Natural killer cell (primary cell): ENCODE results near the gene MOB2. TPM values are rescaled to one million over a fixed set of nuclear protein-coding genes. Genes with fewer than 3 reads are reported as not detected.

Source experiments
- ATAC-seq, 3 donors: fragments of 150-1000 bp in 2 of 3; fragments of 200-7000 bp in 1 of 3; cut with Tn5 transposase; 1 replicate in 1 of 3; 2 replicates in 2 of 3; pipeline ENCODE4 v1.10.0; 2021; ENCODE audit warnings: mild to moderate bottlenecking in 2 of 3, moderate library complexity in 2 of 3
- DNase-seq, 2 donors: peaks; one replicate each; pipeline versions ENCODE4 v3.0.0 to v3.0.0-alpha.2; 2013 to 2021; ENCODE audit warnings: mixed read lengths in 1 of 2
- H3K27ac ChIP-seq: one replicate; pipeline ENCODE4 v1.5.1; 2013; ENCODE audit warnings: mild to moderate bottlenecking, low read length
- H3K27me3 ChIP-seq: one replicate; pipeline ENCODE4 v1.6.1; 2013; ENCODE audit warnings: low read length; ENCODE audit not compliant: control insufficient read depth, insufficient read depth
- H3K36me3 ChIP-seq: one replicate; pipeline ENCODE4 v1.6.1; 2013; ENCODE audit warnings: low read length; ENCODE audit not compliant: control insufficient read depth, insufficient read depth
- H3K4me1 ChIP-seq: one replicate; pipeline ENCODE4 v1.6.1; 2013; ENCODE audit warnings: low read length; ENCODE audit not compliant: control insufficient read depth, insufficient read depth
- H3K4me3 ChIP-seq: one replicate; pipeline ENCODE4 v1.5.1; 2013; ENCODE audit warnings: low read length
- H3K9me3 ChIP-seq: one replicate; pipeline ENCODE4 v1.6.1; 2013; ENCODE audit warnings: low read length; ENCODE audit not compliant: control insufficient read depth, insufficient read depth
- H3K27ac Mint-ChIP-seq, 2 donors: one replicate each; pipeline ENCODE4 v1.8.0; 2022; ENCODE audit warnings: mild to moderate bottlenecking in 2 of 2, mixed read lengths in 2 of 2, moderate library complexity in 1 of 2
- H3K27me3 Mint-ChIP-seq, 2 donors: one replicate each; pipeline ENCODE4 v1.8.0; 2022; ENCODE audit warnings: low read depth in 2 of 2, mixed read lengths in 2 of 2
- H3K36me3 Mint-ChIP-seq: one replicate; pipeline ENCODE4 v1.8.0; 2022; ENCODE audit warnings: mixed read lengths
- H3K4me1 Mint-ChIP-seq, 2 donors: one replicate each; pipeline ENCODE4 v1.8.0; 2022; ENCODE audit warnings: mixed read lengths in 2 of 2
- H3K4me3 Mint-ChIP-seq: one replicate; pipeline ENCODE4 v1.8.0; 2022; ENCODE audit warnings: mild to moderate bottlenecking, moderate library complexity, mixed read lengths
- H3K9me3 Mint-ChIP-seq, 2 donors: one replicate each; pipeline ENCODE4 v1.8.0; 2022; ENCODE audit warnings: mixed read lengths in 2 of 2
- CTCF ChIP-seq: fragments of 200-600 bp; IDR thresholded peaks from one replicate; pipeline ENCODE4 v1.8.0; 2022; ENCODE audit warnings: antibody characterized with exemption
- WGBS: methylation state at CpG from one replicate; pipeline ENCODE4 v1.1.7; 2013; ENCODE audit warnings: missing lambda C conversion rate; ENCODE audit not compliant: insufficient coverage; 5-methylcytosine and 5-hydroxymethylcytosine counted together
- intact Hi-C: fragments of 100-400 bp; cut with micrococcal nuclease; formaldehyde crosslinking; loops from one replicate; pipeline ENCODE4 v1.14.2; 2022
- total RNA-seq, 4 donors: library from RNA; stranded (reverse); fragments of 120-200 nt in 1 of 4; gene quantifications; one replicate each; pipeline versions ENCODE4 v1.2.3 to v1.2.4, GENCODE V29; 2013 to 2022

The MOB2 gene
- total RNA-seq, 3 donors from 2014 or later (not counting 1 experiment from before 2014, with no cell fraction given), result 61.9 to 79.6 (median 78.5) TPM

GRCh38 chr11:1499261-1499890 is 12.8 kb upstream of the MOB2 start:
- intact Hi-C loops, result no loop called here
- no peak for ATAC-seq

GRCh38 chr11:1498262-1498661 is 11.7 kb upstream of the MOB2 start:
- H3K27ac Mint-ChIP-seq, result peak overlapping the region; percentile 48 to 78
- TF ChIP-seq CTCF, result no peak
- no peaks in the 10 kb centered on the region for H3K9me3 Mint-ChIP-seq
- H3K36me3 Mint-ChIP-seq, result no peaks in the 10 kb centered on the region
- H3K4me1 Mint-ChIP-seq, result peaks cover 63 to 86% of the 10 kb centered on the region in 2 donors
- Histone ChIP-seq H3K4me3 (no peak overlapping the region), H3K36me3 (no peaks in the 10 kb centered on the region), H3K27ac (no peak overlapping the region), H3K9me3 (no peaks in the 10 kb centered on the region), H3K4me1 (peaks cover 5% of the 10 kb centered on the region), H3K27me3 (no peaks in the 10 kb centered on the region)
- 95% methylated on average over 13 of the region's 13 CpGs for WGBS
- DNase-seq (no peak), ATAC-seq (no peak)
- no peak overlapping the region for H3K4me3 Mint-ChIP-seq
- intact Hi-C loops, result no loop called here
- no peaks in the 10 kb centered on the region for H3K27me3 Mint-ChIP-seq

More at GRCh38 chr11:1499261-1499890, 12.8 kb upstream of the MOB2 start:
- H3K27ac Mint-ChIP-seq, result peak overlapping the region; percentile 63 to 83
- no peak overlapping the region for H3K4me3 Mint-ChIP-seq
- H3K4me1 Mint-ChIP-seq, result peaks cover 61 to 86% of the 10 kb centered on the region in 2 donors
- no peak for DNase-seq
- H3K9me3 Mint-ChIP-seq, result no peaks in the 10 kb centered on the region
- H3K27me3 Mint-ChIP-seq, result no peaks in the 10 kb centered on the region
- Histone ChIP-seq H3K27ac (no peak overlapping the region), H3K9me3 (no peaks in the 10 kb centered on the region), H3K4me1 (peaks cover 5% of the 10 kb centered on the region), H3K27me3 (no peaks in the 10 kb centered on the region), H3K36me3 (no peaks in the 10 kb centered on the region), H3K4me3 (no peak overlapping the region)
- 92% methylated on average over 28 of the region's 28 CpGs for WGBS
- TF ChIP-seq CTCF, result no peak
- no peaks in the 10 kb centered on the region for H3K36me3 Mint-ChIP-seq

GRCh38 chr11:1497600-1497999 is 11.0 kb upstream of the MOB2 start:
- H3K9me3 ChIP-seq, result no peaks in the 10 kb centered on the region
- Mint-ChIP-seq H3K4me1 (peaks cover 68 to 86% of the 10 kb centered on the region in 2 donors), H3K27me3 (no peaks in the 10 kb centered on the region), H3K36me3 (no peaks in the 10 kb centered on the region), H3K4me3 (no peak overlapping the region), H3K27ac (peak overlapping the region; percentile 48 to 78), H3K9me3 (no peaks in the 10 kb centered on the region)
- ATAC-seq (no peak), DNase-seq (no peak)
- WGBS, result 89% methylated on average over 4 of the region's 5 CpGs
- H3K27me3 ChIP-seq, result no peaks in the 10 kb centered on the region
- no peak overlapping the region for H3K27ac ChIP-seq
- H3K36me3 ChIP-seq, result no peaks in the 10 kb centered on the region
- no peak for TF ChIP-seq CTCF
- H3K4me1 ChIP-seq, result peaks cover 5% of the 10 kb centered on the region
- H3K4me3 ChIP-seq, result no peak overlapping the region
- intact Hi-C loops, result no loop called here

- WGBS, result 94% methylated on average over 2 of the region's 3 CpGs
- Mint-ChIP-seq H3K36me3 (no peaks in the 10 kb centered on the region), H3K9me3 (no peaks in the 10 kb centered on the region), H3K4me1 (peaks cover 70 to 83% of the 10 kb centered on the region in 2 donors), H3K4me3 (no peak overlapping the region), H3K27ac (peak overlapping the region; percentile 48 to 78), H3K27me3 (no peaks in the 10 kb centered on the region)
- H3K27me3 ChIP-seq, result no peaks in the 10 kb centered on the region
- DNase-seq (no peak), ATAC-seq (no peak)
- H3K27ac ChIP-seq, result no peak overlapping the region
- intact Hi-C loops, result no loop called here
- H3K9me3 ChIP-seq, result no peaks in the 10 kb centered on the region
- peaks cover 5% of the 10 kb centered on the region for H3K4me1 ChIP-seq
- H3K36me3 ChIP-seq, result no peaks in the 10 kb centered on the region
- TF ChIP-seq CTCF, result no peak
- no peak overlapping the region for H3K4me3 ChIP-seq
Measured at GRCh38 chr11:1496761-1497095, 10.1 kb upstream of the MOB2 start.
